HEK293 (cell line): Measurements from ENCODE around the gene HLA-A.

ENCODE experiments used
- ZBTB1 ChIP-seq: fragments of 450-650 bp; formaldehyde crosslinking; IDR thresholded peaks from 2 replicates; pipeline ENCODE4 v1.5.1; 2016; ENCODE audit warnings: missing biosample characterization, missing genetic modification characterization
- ZFP41 ChIP-seq: fragments of 450-650 bp; formaldehyde crosslinking; IDR thresholded peaks from 2 replicates; pipeline ENCODE4 v1.5.1; 2016; ENCODE audit warnings: missing biosample characterization, missing genetic modification characterization, borderline replicate concordance
- ZNF214 ChIP-seq: fragments of 450-650 bp; formaldehyde crosslinking; IDR thresholded peaks from 2 replicates; pipeline ENCODE4 v1.5.1; 2017; ENCODE audit warnings: missing biosample characterization, mild to moderate bottlenecking, missing genetic modification characterization, borderline replicate concordance
- ZNF274 ChIP-seq, 2 experiments: fragments of 200-500 bp in 1 of 2; fragments of 450-650 bp in 1 of 2; sonication (Bioruptor generic) in 1 of 2; formaldehyde crosslinking in 1 of 2; IDR thresholded peaks; 2 replicates each; pipeline versions ENCODE4 v1.5.1 to v1.6.1; 2014 to 2016; ENCODE audit warnings: borderline replicate concordance in 1 of 2, inconsistent platforms in 1 of 2, low read length in 1 of 2, missing biosample characterization in 1 of 2, missing genetic modification characterization in 1 of 2
- ZNF558 ChIP-seq: fragments of 450-650 bp; formaldehyde crosslinking; IDR thresholded peaks from 2 replicates; pipeline ENCODE4 v1.5.1; 2016; ENCODE audit warnings: missing biosample characterization, missing genetic modification characterization
- ZNF596 ChIP-seq: fragments of 450-650 bp; IDR thresholded peaks from 2 replicates; pipeline ENCODE4 v1.5.0; 2018; ENCODE audit warnings: missing biosample characterization, mild to moderate bottlenecking, missing genetic modification characterization, moderate library complexity
- ZSCAN23 ChIP-seq: fragments of 450-650 bp; formaldehyde crosslinking; IDR thresholded peaks from 2 replicates; pipeline ENCODE4 v1.5.1; 2016; ENCODE audit warnings: missing biosample characterization, missing genetic modification characterization
- TF ChIP-seq, protein P1 (sequence below): fragments of 450-650 bp; formaldehyde crosslinking; IDR thresholded peaks from 2 replicates; pipeline ENCODE4 v1.5.1; 2016; ENCODE audit warnings: missing biosample characterization, missing genetic modification characterization, low read depth
- TF ChIP-seq, protein P2 (sequence below): fragments of 450-650 bp; formaldehyde crosslinking; IDR thresholded peaks from 2 replicates; pipeline ENCODE4 v1.5.1; 2016; ENCODE audit warnings: missing biosample characterization, missing genetic modification characterization
- TF ChIP-seq, protein P3 (sequence below): fragments of 450-650 bp; formaldehyde crosslinking; IDR thresholded peaks from 2 replicates; pipeline ENCODE4 v1.5.1; 2016; ENCODE audit warnings: missing biosample characterization, missing genetic modification characterization
- TF ChIP-seq, protein P4 (sequence below): fragments of 450-650 bp; formaldehyde crosslinking; IDR thresholded peaks from 2 replicates; pipeline ENCODE4 v1.5.1; 2016; ENCODE audit warnings: missing biosample characterization, missing genetic modification characterization

DNA sequence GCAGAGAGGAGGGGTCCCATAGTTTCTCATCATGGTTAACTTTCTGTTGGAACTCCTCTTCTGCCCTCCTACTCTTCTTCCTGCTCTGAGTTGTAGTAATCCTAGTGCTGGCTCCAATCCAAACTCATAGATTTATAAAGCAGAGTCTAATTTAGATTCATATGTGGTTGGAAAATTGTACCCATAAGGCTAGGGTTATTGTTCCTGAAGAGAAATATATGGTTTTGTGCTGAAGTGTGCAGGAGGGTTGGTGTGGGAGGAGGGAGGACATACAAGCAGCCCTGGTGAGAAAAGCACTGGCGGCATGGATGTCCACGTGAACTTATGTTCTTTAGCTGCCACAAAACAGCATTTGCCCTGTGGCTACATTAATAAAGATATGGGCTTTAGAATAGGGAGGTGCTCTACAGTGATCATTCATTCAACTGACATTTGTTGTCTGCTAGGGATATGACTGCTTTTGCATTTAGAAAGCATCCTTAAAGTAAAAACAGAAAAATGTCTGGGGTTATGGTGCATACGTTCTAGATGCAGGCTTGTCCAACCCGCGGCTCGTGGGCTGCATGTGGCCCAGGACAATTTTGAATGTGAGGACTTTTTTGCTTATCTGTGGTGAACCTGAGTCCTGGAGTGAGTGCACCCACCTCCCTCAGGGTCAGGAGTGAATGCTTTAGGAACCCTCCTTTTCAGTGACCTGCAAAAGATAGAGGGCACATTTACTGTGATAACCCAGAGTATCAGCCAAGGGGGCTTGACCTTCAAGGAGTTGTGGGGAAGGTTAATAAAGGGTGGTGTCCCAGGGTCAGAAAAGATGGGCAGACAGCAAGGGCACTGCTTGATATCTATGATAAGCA lies 4.1 kb downstream of the HLA-A start:
- TF ChIP-seq, protein P1, sequence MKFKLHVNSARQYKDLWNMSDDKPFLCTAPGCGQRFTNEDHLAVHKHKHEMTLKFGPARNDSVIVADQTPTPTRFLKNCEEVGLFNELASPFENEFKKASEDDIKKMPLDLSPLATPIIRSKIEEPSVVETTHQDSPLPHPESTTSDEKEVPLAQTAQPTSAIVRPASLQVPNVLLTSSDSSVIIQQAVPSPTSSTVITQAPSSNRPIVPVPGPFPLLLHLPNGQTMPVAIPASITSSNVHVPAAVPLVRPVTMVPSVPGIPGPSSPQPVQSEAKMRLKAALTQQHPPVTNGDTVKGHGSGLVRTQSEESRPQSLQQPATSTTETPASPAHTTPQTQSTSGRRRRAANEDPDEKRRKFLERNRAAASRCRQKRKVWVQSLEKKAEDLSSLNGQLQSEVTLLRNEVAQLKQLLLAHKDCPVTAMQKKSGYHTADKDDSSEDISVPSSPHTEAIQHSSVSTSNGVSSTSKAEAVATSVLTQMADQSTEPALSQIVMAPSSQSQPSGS = no peak
- TF ChIP-seq, protein P2, sequence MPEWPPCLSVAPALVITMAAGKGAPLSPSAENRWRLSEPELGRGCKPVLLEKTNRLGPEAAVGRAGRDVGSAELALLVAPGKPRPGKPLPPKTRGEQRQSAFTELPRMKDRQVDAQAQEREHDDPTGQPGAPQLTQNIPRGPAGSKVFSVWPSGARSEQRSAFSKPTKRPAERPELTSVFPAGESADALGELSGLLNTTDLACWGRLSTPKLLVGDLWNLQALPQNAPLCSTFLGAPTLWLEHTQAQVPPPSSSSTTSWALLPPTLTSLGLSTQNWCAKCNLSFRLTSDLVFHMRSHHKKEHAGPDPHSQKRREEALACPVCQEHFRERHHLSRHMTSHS = no peak
- TF ChIP-seq ZSCAN23 = no peak
- TF ChIP-seq ZNF214 (tag by site-specific recombination) = no peak
- TF ChIP-seq, protein P3, sequence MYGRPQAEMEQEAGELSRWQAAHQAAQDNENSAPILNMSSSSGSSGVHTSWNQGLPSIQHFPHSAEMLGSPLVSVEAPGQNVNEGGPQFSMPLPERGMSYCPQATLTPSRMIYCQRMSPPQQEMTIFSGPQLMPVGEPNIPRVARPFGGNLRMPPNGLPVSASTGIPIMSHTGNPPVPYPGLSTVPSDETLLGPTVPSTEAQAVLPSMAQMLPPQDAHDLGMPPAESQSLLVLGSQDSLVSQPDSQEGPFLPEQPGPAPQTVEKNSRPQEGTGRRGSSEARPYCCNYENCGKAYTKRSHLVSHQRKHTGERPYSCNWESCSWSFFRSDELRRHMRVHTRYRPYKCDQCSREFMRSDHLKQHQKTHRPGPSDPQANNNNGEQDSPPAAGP (tag by site-specific recombination) = no peak
- no peak for TF ChIP-seq ZBTB1 (tag by site-specific recombination)
- TF ChIP-seq, protein P4, sequence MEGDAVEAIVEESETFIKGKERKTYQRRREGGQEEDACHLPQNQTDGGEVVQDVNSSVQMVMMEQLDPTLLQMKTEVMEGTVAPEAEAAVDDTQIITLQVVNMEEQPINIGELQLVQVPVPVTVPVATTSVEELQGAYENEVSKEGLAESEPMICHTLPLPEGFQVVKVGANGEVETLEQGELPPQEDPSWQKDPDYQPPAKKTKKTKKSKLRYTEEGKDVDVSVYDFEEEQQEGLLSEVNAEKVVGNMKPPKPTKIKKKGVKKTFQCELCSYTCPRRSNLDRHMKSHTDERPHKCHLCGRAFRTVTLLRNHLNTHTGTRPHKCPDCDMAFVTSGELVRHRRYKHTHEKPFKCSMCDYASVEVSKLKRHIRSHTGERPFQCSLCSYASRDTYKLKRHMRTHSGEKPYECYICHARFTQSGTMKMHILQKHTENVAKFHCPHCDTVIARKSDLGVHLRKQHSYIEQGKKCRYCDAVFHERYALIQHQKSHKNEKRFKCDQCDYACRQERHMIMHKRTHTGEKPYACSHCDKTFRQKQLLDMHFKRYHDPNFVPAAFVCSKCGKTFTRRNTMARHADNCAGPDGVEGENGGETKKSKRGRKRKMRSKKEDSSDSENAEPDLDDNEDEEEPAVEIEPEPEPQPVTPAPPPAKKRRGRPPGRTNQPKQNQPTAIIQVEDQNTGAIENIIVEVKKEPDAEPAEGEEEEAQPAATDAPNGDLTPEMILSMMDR (tag by site-specific recombination) = no peak
- TF ChIP-seq ZFP41 (tag by site-specific recombination) = no peak
- TF ChIP-seq ZNF274 (IDR thresholded peaks at IDR 0.05; ENCODE audit: low read length) = no peak
- no peak for TF ChIP-seq ZNF274 (tag by site-specific recombination; IDR thresholded peaks at IDR 0.05; ENCODE audit: borderline replicate concordance)
- no peak for TF ChIP-seq ZNF558 (tag by site-specific recombination)
- TF ChIP-seq ZNF596 (tag by site-specific recombination) = no peak
